Activated CD4-positive, alpha-beta memory T cell treated with anti-CD3 and anti-CD28 coated beads, Interleukin-2, amount 10 ng/mL, durations not matched to agents 7 days and 5 days (primary cell): ENCODE results near the gene GMNN. TPM values are rescaled to one million over a fixed set of nuclear protein-coding genes. Genes with fewer than 3 reads are reported as not detected.

Experiments used
- CTCF ChIA-PET: fragments of 350-600 bp; sonication (Branson Sonifier 250); formaldehyde crosslinking; loops from one replicate; lab custom pipeline; 2021; ENCODE audit warnings: antibody characterized with exemption, inconsistent platforms; lab: Charles Lee
- POLR2A ChIA-PET: fragments of 350-600 bp; sonication (Branson Sonifier 250); formaldehyde crosslinking; loops from one replicate; lab custom pipeline; 2021; ENCODE audit warnings: antibody characterized with exemption; lab: Charles Lee
- DNase-seq: peaks from one replicate; pipeline ENCODE4 v3.0.0-alpha.2; 2020
- H3K27ac Mint-ChIP-seq: one replicate; pipeline ENCODE4 v1.8.0; 2021; ENCODE audit warnings: mild to moderate bottlenecking, mixed read lengths
- H3K27me3 Mint-ChIP-seq: one replicate; pipeline ENCODE4 v1.8.0; 2021; ENCODE audit warnings: mixed read lengths
- H3K36me3 Mint-ChIP-seq: one replicate; pipeline ENCODE4 v1.8.0; 2021; ENCODE audit warnings: low read depth, mixed read lengths
- H3K4me1 Mint-ChIP-seq: one replicate; pipeline ENCODE4 v1.8.0; 2021; ENCODE audit warnings: mixed read lengths
- H3K4me3 Mint-ChIP-seq: one replicate; pipeline ENCODE4 v1.8.0; 2021; ENCODE audit warnings: mild to moderate bottlenecking, mixed read lengths
- H3K9me3 Mint-ChIP-seq: one replicate; pipeline ENCODE4 v1.8.0; 2021; ENCODE audit warnings: mixed read lengths
- total RNA-seq, 2 experiments: library from RNA; stranded (reverse); gene quantifications; one replicate each; pipeline ENCODE4 v1.2.3, GENCODE V29; 2021

Gene GMNN
- total RNA-seq, 2 experiments from 2014 or later = 67.6 to 69.0 TPM

GRCh38 chr6:24796616-24797290, 22.0 kb downstream of the GMNN start:
- H3K4me1 Mint-ChIP-seq = peaks cover 6% of the 10 kb centered on the region
- ChIA-PET CTCF (interaction anchor here (0.8 to 1.0 kb wide), 2 partner anchors 221 to 231 kb away, joined by 3 to 4 read pairs; no protein-coding TSS in a partner anchor), POLR2A (interaction anchor here (1.0 to 3.0 kb wide), 4 partner anchors 8 to 21 kb away, joined by 3 to 8 read pairs (median 3); partner anchors contain the start of gene GMNN)
- no peak for DNase-seq
- no peak overlapping the region for H3K27ac Mint-ChIP-seq
- no peaks in the 10 kb centered on the region for H3K9me3 Mint-ChIP-seq
- no peak overlapping the region for H3K4me3 Mint-ChIP-seq
- H3K36me3 Mint-ChIP-seq = peaks cover 16% of the 10 kb centered on the region
- no peaks in the 10 kb centered on the region for H3K27me3 Mint-ChIP-seq

GRCh38 chr6:24797596-24798216, 23.0 kb downstream of the GMNN start:
- H3K36me3 Mint-ChIP-seq = peaks cover 21% of the 10 kb centered on the region
- no peak overlapping the region for H3K27ac Mint-ChIP-seq
- peaks cover 6% of the 10 kb centered on the region for H3K4me1 Mint-ChIP-seq
- H3K27me3 Mint-ChIP-seq = no peaks in the 10 kb centered on the region
- no peaks in the 10 kb centered on the region for H3K9me3 Mint-ChIP-seq
- H3K4me3 Mint-ChIP-seq = no peak overlapping the region
- no peak for DNase-seq
- ChIA-PET CTCF (interaction anchor here (1.1 kb wide), 1 partner anchor 220 kb away, joined by 4 read pairs; no protein-coding TSS in a partner anchor), POLR2A (interaction anchor here (1.0 to 3.0 kb wide), 3 partner anchors 9 to 22 kb away, joined by 3 to 8 read pairs (median 3); partner anchors contain the start of gene GMNN)

GRCh38 chr6:24798740-24799540, 24.2 kb downstream of the GMNN start, which contains the start of gene ARMH2:
ARMH2 (minus strand) TSS chr6:24798917; CDS start chr6:24798857, 60 bp downstream.
- peaks cover 30% of the 10 kb centered on the region for H3K36me3 Mint-ChIP-seq
- no peaks in the 10 kb centered on the region for H3K9me3 Mint-ChIP-seq
- CTCF ChIA-PET = no interaction called here
- no peak for DNase-seq
- peak within 1 kb of the TSS; percentile 21 for H3K27ac Mint-ChIP-seq
- peaks cover 6% of the 10 kb centered on the region for H3K4me1 Mint-ChIP-seq
- H3K4me3 Mint-ChIP-seq = no peak within 1 kb of the TSS
- POLR2A ChIA-PET = interaction anchor here (0.6 to 3.0 kb wide), 4 partner anchors 10 to 54 kb away, joined by 3 to 8 read pairs (median 4); partner anchors contain the start of gene GMNN
- H3K27me3 Mint-ChIP-seq = no peaks in the 10 kb centered on the region

- H3K27me3 Mint-ChIP-seq = no peaks in the 10 kb centered on the region
- peaks cover 34% of the 10 kb centered on the region for H3K36me3 Mint-ChIP-seq
- H3K4me1 Mint-ChIP-seq = peaks cover 6% of the 10 kb centered on the region
- DNase-seq = no peak
- H3K27ac Mint-ChIP-seq = peak overlapping the region; percentile 16
- CTCF ChIA-PET = no interaction called here
- H3K4me3 Mint-ChIP-seq = no peak overlapping the region
- POLR2A ChIA-PET = interaction anchor here (0.8 to 1.3 kb wide), 3 partner anchors 25 to 81 kb away, joined by 3 to 5 read pairs (median 4); partner anchors contain the start of gene GMNN
- no peaks in the 10 kb centered on the region for H3K9me3 Mint-ChIP-seq
These were observed 24.8 kb downstream of the GMNN start for GRCh38 chr6:24799541-24799915.

GRCh38 chr6:24802271-24803059, 27.7 kb downstream of the GMNN start:
- DNase-seq = no peak
- Mint-ChIP-seq H3K4me3 (no peak overlapping the region), H3K4me1 (peaks cover 6% of the 10 kb centered on the region), H3K27ac (no peak overlapping the region), H3K27me3 (no peaks in the 10 kb centered on the region), H3K36me3 (peaks cover 59% of the 10 kb centered on the region), H3K9me3 (no peaks in the 10 kb centered on the region)
- CTCF ChIA-PET = no interaction called here
- POLR2A ChIA-PET = interaction anchor here (1.0 kb wide), 1 partner anchor 12 kb away, joined by 3 read pairs; no protein-coding TSS in a partner anchor

- Mint-ChIP-seq H3K9me3 (no peaks in the 10 kb centered on the region), H3K4me1 (no peaks in the 10 kb centered on the region), H3K27ac (no peak overlapping the region), H3K27me3 (no peaks in the 10 kb centered on the region), H3K4me3 (no peak overlapping the region), H3K36me3 (peaks cover 71% of the 10 kb centered on the region)
- ChIA-PET CTCF (interaction anchor here (1.5 kb wide), 1 partner anchor 50 kb away, joined by 3 read pairs; no protein-coding TSS in a partner anchor), POLR2A (interaction anchor here (1.4 kb wide), 1 partner anchor 11 kb away, joined by 4 read pairs; no protein-coding TSS in a partner anchor)
- no peak for DNase-seq
These were observed 32.8 kb downstream of the GMNN start for GRCh38 chr6:24807584-24807983.

GRCh38 chr6:24809728-24810127, 35.0 kb downstream of the GMNN start:
- H3K4me3 Mint-ChIP-seq = no peak overlapping the region
- H3K36me3 Mint-ChIP-seq = peaks cover 56% of the 10 kb centered on the region
- no peaks in the 10 kb centered on the region for H3K27me3 Mint-ChIP-seq
- ChIA-PET POLR2A (no interaction called here), CTCF (no interaction called here)
- no peak for DNase-seq
- H3K4me1 Mint-ChIP-seq = no peaks in the 10 kb centered on the region
- no peak overlapping the region for H3K27ac Mint-ChIP-seq
- H3K9me3 Mint-ChIP-seq = no peaks in the 10 kb centered on the region

- H3K4me1 Mint-ChIP-seq = no peaks in the 10 kb centered on the region
- POLR2A ChIA-PET = interaction anchor here (1.4 to 1.5 kb wide), 3 partner anchors 10 to 43 kb away, joined by 3 to 4 read pairs (median 4); no protein-coding TSS in a partner anchor
- no peak overlapping the region for H3K27ac Mint-ChIP-seq
These were observed 43.6 kb downstream of the GMNN start for GRCh38 chr6:24818346-24818745.

GRCh38 chr6:24821860-24822444, 47.2 kb downstream of the GMNN start:
- peaks cover 71% of the 10 kb centered on the region for H3K36me3 Mint-ChIP-seq
- POLR2A ChIA-PET = interaction anchor here (0.7 kb wide), 1 partner anchor 285 kb away, joined by 3 read pairs; no protein-coding TSS in a partner anchor

More at GRCh38 chr6:24818346-24818745, 43.6 kb downstream of the GMNN start:
- Mint-ChIP-seq H3K27me3 (no peaks in the 10 kb centered on the region), H3K36me3 (peaks cover 41% of the 10 kb centered on the region), H3K4me3 (no peak overlapping the region), H3K9me3 (no peaks in the 10 kb centered on the region)
- DNase-seq = no peak
- CTCF ChIA-PET = no interaction called here

GRCh38 chr6:24822696-24823095, 48.0 kb downstream of the GMNN start:
- no peaks in the 10 kb centered on the region for H3K27me3 Mint-ChIP-seq
- H3K4me1 Mint-ChIP-seq = no peaks in the 10 kb centered on the region
- H3K27ac Mint-ChIP-seq = no peak overlapping the region
- DNase-seq = no peak
- ChIA-PET CTCF (no interaction called here), POLR2A (interaction anchor here (0.7 kb wide), 1 partner anchor 286 kb away, joined by 3 read pairs; no protein-coding TSS in a partner anchor)
- no peak overlapping the region for H3K4me3 Mint-ChIP-seq
- H3K36me3 Mint-ChIP-seq = peaks cover 77% of the 10 kb centered on the region
- no peaks in the 10 kb centered on the region for H3K9me3 Mint-ChIP-seq

More at GRCh38 chr6:24821860-24822444, 47.2 kb downstream of the GMNN start:
- Mint-ChIP-seq H3K4me3 (no peak overlapping the region), H3K4me1 (no peaks in the 10 kb centered on the region), H3K27me3 (no peaks in the 10 kb centered on the region), H3K9me3 (no peaks in the 10 kb centered on the region), H3K27ac (peak overlapping the region; percentile 5)
- CTCF ChIA-PET = interaction anchor here (0.9 to 1.2 kb wide), 2 partner anchors 33 to 196 kb away, joined by 3 to 4 read pairs; no protein-coding TSS in a partner anchor
- DNase-seq = no peak

- ChIA-PET POLR2A (no interaction called here), CTCF (no interaction called here)
- Mint-ChIP-seq H3K36me3 (peaks cover 78% of the 10 kb centered on the region), H3K9me3 (no peaks in the 10 kb centered on the region), H3K27ac (no peak overlapping the region), H3K27me3 (no peaks in the 10 kb centered on the region), H3K4me1 (no peaks in the 10 kb centered on the region), H3K4me3 (no peak overlapping the region)
- DNase-seq = no peak
These were observed 48.4 kb downstream of the GMNN start for GRCh38 chr6:24823185-24823584.
